Measurements from ENCODE around the gene CHCHD6. TPM values are rescaled to one million over a fixed set of nuclear protein-coding genes. Genes with fewer than 3 reads are reported as not detected.

CHCHD6 gene
- total RNA-seq, 3 donors from 2014 or later (not counting 1 experiment from before 2014, with no cell fraction given) = 5.3 to 9.9 (median 8.3) TPM

DNA sequence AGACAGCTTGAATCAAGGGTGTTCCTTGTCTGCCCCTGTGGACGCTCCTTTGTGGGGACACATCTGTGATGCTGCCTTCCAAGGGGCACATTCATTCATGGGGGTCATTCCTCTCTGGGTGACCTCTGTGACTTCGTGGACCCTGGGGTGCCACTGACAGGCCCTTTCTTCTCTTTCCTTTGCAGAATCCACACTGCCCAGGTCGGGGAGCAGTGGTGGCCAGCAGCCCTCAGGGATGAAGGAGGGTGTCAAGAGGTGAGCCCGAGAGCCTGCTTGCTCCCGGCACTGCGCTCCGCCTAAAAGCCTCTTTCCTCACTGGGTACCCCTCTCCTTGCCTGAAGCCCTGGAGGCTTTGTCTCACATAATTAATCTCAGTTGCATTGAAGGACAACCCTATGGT lies 26.3 kb downstream of the CHCHD6 start:
- over 99% methylated on average over 7 of the region's 7 CpGs for WGBS (ENCODE audit: insufficient coverage)
- intact Hi-C loops (cut with micrococcal nuclease) = no loop called here
- no peaks in the 10 kb centered on the region for H3K36me3 Mint-ChIP-seq

DNA sequence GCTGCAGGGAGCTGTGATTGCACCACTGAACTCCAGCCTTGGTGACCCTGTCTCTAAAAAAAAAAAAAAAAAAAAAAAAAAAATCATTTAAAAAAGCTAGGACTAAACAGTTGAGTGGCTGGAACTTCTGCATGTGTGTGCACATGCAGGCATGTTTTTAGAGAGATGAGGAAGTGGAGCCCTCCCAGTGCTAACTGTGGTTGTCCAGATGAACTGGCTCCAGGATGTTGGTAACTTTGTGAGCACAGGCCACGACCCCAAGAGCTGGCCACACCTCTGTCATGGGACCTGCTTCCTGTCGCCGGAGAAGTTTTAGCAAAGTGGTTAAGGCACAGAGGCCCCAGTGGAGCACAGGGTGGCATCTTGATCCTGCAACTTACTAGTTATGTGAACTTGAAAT lies 27.0 kb downstream of the CHCHD6 start:
- Mint-ChIP-seq H3K27me3 (ENCODE audit: low read depth in 2 of 2) (no peaks in the 10 kb centered on the region), H3K4me1 (peaks cover 0 to 22% of the 10 kb centered on the region in 2 donors), H3K36me3 (no peaks in the 10 kb centered on the region), H3K9me3 (no peaks in the 10 kb centered on the region), H3K4me3 (no peak overlapping the region), H3K27ac (peak overlapping the region in 1 of 2 donors; percentile 68)
- Histone ChIP-seq H3K9me3 (ENCODE audit: control insufficient read depth, insufficient read depth, low read length) (no peaks in the 10 kb centered on the region), H3K27me3 (ENCODE audit: control insufficient read depth, insufficient read depth, low read length) (no peaks in the 10 kb centered on the region), H3K27ac (ENCODE audit: low read length) (no peak overlapping the region), H3K36me3 (ENCODE audit: control insufficient read depth, insufficient read depth, low read length) (no peaks in the 10 kb centered on the region), H3K4me3 (ENCODE audit: low read length) (no peak overlapping the region), H3K4me1 (ENCODE audit: control insufficient read depth, insufficient read depth, low read length) (peaks cover 13% of the 10 kb centered on the region)
- 2% methylated on average over 3 of the region's 3 CpGs for WGBS (ENCODE audit: insufficient coverage)
- no peak for TF ChIP-seq CTCF (IDR thresholded peaks at IDR 0.05)
- intact Hi-C loops (cut with micrococcal nuclease) = no loop called here
- DNase-seq = no peak
- peak; percentile 31 to 60 (median 36) for ATAC-seq

More for the DNA sequence above, 26.3 kb downstream of the CHCHD6 start:
- Histone ChIP-seq H3K36me3 (ENCODE audit: control insufficient read depth, insufficient read depth, low read length) (no peaks in the 10 kb centered on the region), H3K27me3 (ENCODE audit: control insufficient read depth, insufficient read depth, low read length) (no peaks in the 10 kb centered on the region), H3K4me3 (ENCODE audit: low read length) (no peak overlapping the region), H3K9me3 (ENCODE audit: control insufficient read depth, insufficient read depth, low read length) (no peaks in the 10 kb centered on the region), H3K4me1 (ENCODE audit: control insufficient read depth, insufficient read depth, low read length) (peaks cover 13% of the 10 kb centered on the region), H3K27ac (ENCODE audit: low read length) (no peak overlapping the region)
- Mint-ChIP-seq H3K4me1 (peaks cover 0 to 25% of the 10 kb centered on the region in 2 donors), H3K4me3 (no peak overlapping the region), H3K9me3 (no peaks in the 10 kb centered on the region), H3K27ac (peak overlapping the region in 1 of 2 donors; percentile 68), H3K27me3 (ENCODE audit: low read depth in 2 of 2) (no peaks in the 10 kb centered on the region)
- DNase-seq (no peak), ATAC-seq (no peak)
- TF ChIP-seq CTCF (IDR thresholded peaks at IDR 0.05) = no peak

GRCh38 chr3:126732281-126733060 lies 28.4 kb downstream of the CHCHD6 start:
- Mint-ChIP-seq H3K36me3 (no peaks in the 10 kb centered on the region), H3K4me1 (peaks cover 0 to 17% of the 10 kb centered on the region in 2 donors), H3K4me3 (no peak overlapping the region), H3K27me3 (ENCODE audit: low read depth in 2 of 2) (no peaks in the 10 kb centered on the region), H3K27ac (no peak overlapping the region), H3K9me3 (no peaks in the 10 kb centered on the region)
- intact Hi-C loops (cut with micrococcal nuclease) = no loop called here
- no peak overlapping the region for H3K27ac ChIP-seq (ENCODE audit: low read length)
- H3K4me1 ChIP-seq (ENCODE audit: control insufficient read depth, insufficient read depth, low read length) = peaks cover 13% of the 10 kb centered on the region
- no peak for ATAC-seq
- 85% methylated on average over 5 of the region's 6 CpGs for WGBS (ENCODE audit: insufficient coverage)
- H3K27me3 ChIP-seq (ENCODE audit: control insufficient read depth, insufficient read depth, low read length) = no peaks in the 10 kb centered on the region
- H3K4me3 ChIP-seq (ENCODE audit: low read length) = no peak overlapping the region
- no peak for DNase-seq
- no peaks in the 10 kb centered on the region for H3K9me3 ChIP-seq (ENCODE audit: control insufficient read depth, insufficient read depth, low read length)
- TF ChIP-seq CTCF (IDR thresholded peaks at IDR 0.05) = no peak
- no peaks in the 10 kb centered on the region for H3K36me3 ChIP-seq (ENCODE audit: control insufficient read depth, insufficient read depth, low read length)

GRCh38 chr3:126733061-126733430 lies 29.0 kb downstream of the CHCHD6 start:
- no peaks in the 10 kb centered on the region for H3K27me3 Mint-ChIP-seq (ENCODE audit: low read depth in 2 of 2)
- H3K27ac ChIP-seq (ENCODE audit: low read length) = no peak overlapping the region

More at GRCh38 chr3:126733061-126733430, 29.0 kb downstream of the CHCHD6 start:
- peaks cover 13% of the 10 kb centered on the region for H3K4me1 ChIP-seq (ENCODE audit: control insufficient read depth, insufficient read depth, low read length)
- no peak for TF ChIP-seq CTCF (IDR thresholded peaks at IDR 0.05)
- H3K4me3 Mint-ChIP-seq = no peak overlapping the region
- no peaks in the 10 kb centered on the region for H3K36me3 Mint-ChIP-seq
- peaks cover 0 to 19% of the 10 kb centered on the region in 2 donors for H3K4me1 Mint-ChIP-seq
- intact Hi-C loops (cut with micrococcal nuclease) = no loop called here
- H3K9me3 ChIP-seq (ENCODE audit: control insufficient read depth, insufficient read depth, low read length) = no peaks in the 10 kb centered on the region
- H3K27ac Mint-ChIP-seq = no peak overlapping the region
- 94% methylated on average over 5 of the region's 5 CpGs for WGBS (ENCODE audit: insufficient coverage)
- no peak overlapping the region for H3K4me3 ChIP-seq (ENCODE audit: low read length)
- DNase-seq (no peak), ATAC-seq (no peak)
- no peaks in the 10 kb centered on the region for H3K27me3 ChIP-seq (ENCODE audit: control insufficient read depth, insufficient read depth, low read length)
- no peaks in the 10 kb centered on the region for H3K36me3 ChIP-seq (ENCODE audit: control insufficient read depth, insufficient read depth, low read length)
- H3K9me3 Mint-ChIP-seq = no peaks in the 10 kb centered on the region
